HCT116 (cell line): ENCODE results near the gene MACROD1. TPM values are rescaled to one million over a fixed set of nuclear protein-coding genes. Genes with fewer than 3 reads are reported as not detected.

ENCODE experiments used
- ATAC-seq: fragments of 200-7000 bp; cut with Tn5 transposase; 2 replicates; pipeline ENCODE4 v1.9.1; 2020; ENCODE audit warnings: mild to moderate bottlenecking, moderate library complexity
- BruUV-seq: library from RNA; stranded (reverse); fragments of 400-500 nt; replicated peaks from 2 replicates; lab custom pipeline; 2021; lab: Mats Ljungman, UMichigan
- CTCF ChIA-PET: fragments of 300-600 bp; sonication (Branson Sonifier 250); formaldehyde crosslinking; loops from one replicate; lab custom pipeline; 2021; ENCODE audit warnings: antibody characterized with exemption; lab: Charles Lee
- POLR2A ChIA-PET: fragments of 300-600, 350-600 bp; sonication (Branson Sonifier 250); formaldehyde crosslinking; loops from one replicate; lab custom pipeline; 2021; ENCODE audit warnings: antibody characterized with exemption; lab: Charles Lee
- RAD21 ChIA-PET, 2 experiments: fragments of 300-600 bp; sonication (Branson Sonifier 250); formaldehyde crosslinking; loops; one replicate each; lab custom pipeline; 2023; ENCODE audit warnings: low total read pairs in 2 of 2; ENCODE audit not compliant: uncharacterized antibody in 2 of 2, unreplicated experiment in 2 of 2, low non-redundant PET in 1 of 2; lab: Charles Lee
- DNase-seq: peaks from one replicate; pipeline ENCODE4 v3.0.0-alpha.2; 2010; ENCODE audit warnings: low read depth, low spot score
- H2AFZ ChIP-seq: fragments of 200-600 bp; shearing (Covaris generic), sonication (generic); 2 replicates; pipeline ENCODE4 v1.6.1; 2017; ENCODE audit warnings: low read depth, mixed run types, mixed read lengths, antibody characterized with exemption, low read length; ENCODE audit not compliant: poor library complexity, severe bottlenecking
- H3K27ac ChIP-seq: 2 replicates; pipeline ENCODE4 v1.5.1; 2012; ENCODE audit warnings: low read depth, low read length
- H3K27me3 ChIP-seq: fragments of 200-600 bp; sonication (generic); 2 replicates; pipeline ENCODE4 v1.6.1; 2016; ENCODE audit warnings: mixed run types, low read length, mixed read lengths; ENCODE audit not compliant: insufficient read depth
- H3K36me3 ChIP-seq, 2 experiments: fragments of 200-500 bp in 1 of 2; fragments of 200-600 bp in 1 of 2; sonication (Bioruptor generic) in 1 of 2; sonication (generic) in 1 of 2; 2 replicates each; pipeline versions ENCODE4 v1.5.1 to v1.6.1; 2014 to 2016; ENCODE audit warnings: low read length in 2 of 2, inconsistent platforms in 1 of 2, mixed read lengths in 1 of 2, mixed run types in 1 of 2; ENCODE audit not compliant: insufficient read depth in 2 of 2, control insufficient read depth in 1 of 2
- H3K4me1 ChIP-seq, 2 experiments: fragments of 200-600 bp in 1 of 2; sonication (generic) in 1 of 2; 2 replicates each; pipeline versions ENCODE4 v1.5.1 to v1.6.1; 2012 to 2017; ENCODE audit warnings: low read length in 2 of 2, inconsistent platforms in 1 of 2, mild to moderate bottlenecking in 1 of 2, mixed read lengths in 1 of 2, mixed run types in 1 of 2, moderate library complexity in 1 of 2; ENCODE audit not compliant: insufficient read depth in 2 of 2, control insufficient read depth in 1 of 2
- H3K4me2 ChIP-seq: fragments of 200-600 bp; sonication (generic); 2 replicates; pipeline ENCODE4 v1.6.1; 2017; ENCODE audit warnings: mixed run types, low read length, mixed read lengths
- H3K4me3 ChIP-seq, 2 experiments: fragments of 200-600 bp in 1 of 2; sonication (generic) in 1 of 2; replicated peaks in 1 of 2; 2 replicates each; pipeline ENCODE4 v1.5.1; 2011 to 2016; ENCODE audit warnings: low read length in 2 of 2, control low read depth in 1 of 2, low read depth in 1 of 2, mild to moderate bottlenecking in 1 of 2, mixed read lengths in 1 of 2, mixed run types in 1 of 2
- H3K79me2 ChIP-seq: fragments of 200-600 bp; sonication (generic); 2 replicates; pipeline ENCODE4 v1.6.1; 2017; ENCODE audit warnings: mild to moderate bottlenecking, mixed run types, low read length, moderate library complexity, mixed read lengths; ENCODE audit not compliant: insufficient read depth
- H3K9ac ChIP-seq: fragments of 200-600 bp; sonication (generic); 2 replicates; pipeline ENCODE4 v1.6.1; 2016; ENCODE audit warnings: low read length, mixed read lengths
- H3K9me2 ChIP-seq: fragments of 200-600 bp; sonication (generic), shearing (Covaris generic); 2 replicates; pipeline ENCODE4 v1.6.1; 2017; ENCODE audit warnings: mixed run types, mild to moderate bottlenecking, moderate library complexity; ENCODE audit not compliant: insufficient read depth
- H3K9me3 ChIP-seq, 2 experiments: fragments of 200-500 bp in 1 of 2; fragments of 200-600 bp in 1 of 2; sonication (Bioruptor generic) in 1 of 2; sonication (generic) in 1 of 2; 2 replicates each; pipeline ENCODE4 v1.6.1; 2014 to 2017; ENCODE audit warnings: low read length in 2 of 2, mixed read lengths in 2 of 2, inconsistent platforms in 1 of 2, low read depth in 1 of 2, mild to moderate bottlenecking in 1 of 2, mixed run types in 1 of 2, moderate library complexity in 1 of 2; ENCODE audit not compliant: control insufficient read depth in 1 of 2, insufficient read depth in 1 of 2
- H4K20me1 ChIP-seq: fragments of 200-600 bp; sonication (generic), shearing (Covaris generic); 2 replicates; pipeline ENCODE4 v1.6.1; 2017; ENCODE audit warnings: mixed run types, mild to moderate bottlenecking, moderate library complexity; ENCODE audit not compliant: insufficient read depth
- CBX3 ChIP-seq: IDR thresholded peaks from 2 replicates; pipeline ENCODE4 v1.6.1; 2012; ENCODE audit warnings: low read depth
- CEBPB ChIP-seq: IDR thresholded peaks from 2 replicates; pipeline ENCODE4 v1.6.1; 2012; ENCODE audit warnings: low read depth
- EGR1 ChIP-seq: IDR thresholded peaks from 2 replicates; pipeline ENCODE4 v1.6.1; 2012; ENCODE audit warnings: low read depth
- ELF1 ChIP-seq: IDR thresholded peaks from 2 replicates; pipeline ENCODE4 v1.6.1; 2012; ENCODE audit warnings: low read depth, borderline replicate concordance
- EZH2 ChIP-seq: fragments of 200-600 bp; sonication (generic); IDR thresholded peaks from 2 replicates; pipeline ENCODE4 v1.6.1; 2017; ENCODE audit warnings: antibody characterized with exemption, mixed run types
- FOSL1 ChIP-seq: IDR thresholded peaks from 2 replicates; pipeline ENCODE4 v1.6.1; 2012; ENCODE audit warnings: low read depth
- JUND ChIP-seq: IDR thresholded peaks from 2 replicates; pipeline ENCODE4 v1.6.1; 2012
- MAX ChIP-seq: IDR thresholded peaks from 2 replicates; pipeline ENCODE4 v1.6.1; 2012
- POLR2A ChIP-seq: IDR thresholded peaks from 2 replicates; pipeline ENCODE4 v1.7.0; 2011; ENCODE audit warnings: borderline replicate concordance; ENCODE audit not compliant: insufficient read depth, insufficient read length; ENCODE audit errors: extremely low read depth
- RAD21 ChIP-seq: IDR thresholded peaks from 2 replicates; pipeline ENCODE4 v1.6.1; 2012; ENCODE audit warnings: low read depth, mild to moderate bottlenecking
- REST ChIP-seq: IDR thresholded peaks from 2 replicates; pipeline ENCODE4 v1.6.1; 2012; ENCODE audit warnings: low read depth
- SP1 ChIP-seq: IDR thresholded peaks from 2 replicates; pipeline ENCODE4 v1.6.1; 2012; ENCODE audit warnings: low read depth
- TCF7L2 ChIP-seq: IDR thresholded peaks from 2 replicates; pipeline ENCODE4 v1.7.0; 2011; ENCODE audit warnings: borderline replicate concordance, inconsistent platforms; ENCODE audit not compliant: insufficient read depth, insufficient read length; ENCODE audit errors: extremely low read depth
- YY1 ChIP-seq: IDR thresholded peaks from 2 replicates; pipeline ENCODE4 v1.6.1; 2011; ENCODE audit warnings: low read length, low read depth, moderate library complexity, mild to moderate bottlenecking; ENCODE audit not compliant: insufficient replicate concordance; ENCODE audit errors: extremely low read depth
- ZBTB33 ChIP-seq: IDR thresholded peaks from 2 replicates; pipeline ENCODE4 v1.6.1; 2011; ENCODE audit warnings: mild to moderate bottlenecking, low read length, moderate library complexity; ENCODE audit not compliant: insufficient replicate concordance; ENCODE audit errors: extremely low read depth
- ZFX ChIP-seq: fragments of 450-650 bp; IDR thresholded peaks from 2 replicates; pipeline ENCODE4 v1.6.1; 2017
- ZNF274 ChIP-seq: fragments of 200-500 bp; sonication (Bioruptor generic); IDR thresholded peaks from 2 replicates; pipeline ENCODE4 v1.6.1; 2014; ENCODE audit warnings: mild to moderate bottlenecking, low read depth, low read length, inconsistent platforms
- intact Hi-C: fragments of 100-400 bp; cut with micrococcal nuclease; formaldehyde crosslinking; loops from 2 replicates; pipeline ENCODE4 v1.10.0; 2022
- total RNA-seq: library from RNA; stranded (reverse); gene quantifications from one replicate; pipeline ENCODE4 v1.2.1, GENCODE V29; 2021; ENCODE audit not compliant: unreplicated experiment

Gene MACROD1
- total RNA-seq, 1 experiment from 2014 or later, result 61.1 TPM

- Histone ChIP-seq H3K4me3 (no peak overlapping the region), H2AFZ (no peak overlapping the region), H3K79me2 (no peaks in the 10 kb centered on the region), H3K4me2 (no peak overlapping the region), H3K4me1 (no peaks in the 10 kb centered on the region), H3K27ac (no peak overlapping the region), H3K27me3 (no peaks in the 10 kb centered on the region), H3K9me3 (no peaks in the 10 kb centered on the region), H3K36me3 (no peaks in the 10 kb centered on the region), H3K9ac (no peak overlapping the region), H3K9me2 (no peaks in the 10 kb centered on the region), H4K20me1 (no peaks in the 10 kb centered on the region)
- intact Hi-C loops, result no loop called here
- no TSS peak for BruUV-seq
- ChIA-PET POLR2A (no interaction called here), RAD21 (no interaction called here), CTCF (no interaction called here)
- no peak for ATAC-seq
- DNase-seq, result no peak
- no peak for TF ChIP-seq RAD21
- TF ChIP-seq CEBPB, result no peak
- TF ChIP-seq TCF7L2, result no peak
- no peak for TF ChIP-seq JUND
These were observed 26.9 kb downstream of the MACROD1 start for GRCh38 chr11:64139049-64139448.

GRCh38 chr11:64138398-64138797 lies 27.5 kb downstream of the MACROD1 start:
- Histone ChIP-seq H3K9me3 (no peaks in the 10 kb centered on the region), H3K9me2 (no peaks in the 10 kb centered on the region), H3K4me3 (no peak overlapping the region), H3K4me1 (no peaks in the 10 kb centered on the region), H3K27ac (no peak overlapping the region), H3K9ac (no peak overlapping the region), H3K27me3 (no peaks in the 10 kb centered on the region), H2AFZ (no peak overlapping the region), H4K20me1 (no peaks in the 10 kb centered on the region), H3K79me2 (no peaks in the 10 kb centered on the region), H3K36me3 (no peaks in the 10 kb centered on the region), H3K4me2 (no peak overlapping the region)
- ATAC-seq, result no peak
- no peak for DNase-seq
- intact Hi-C loops, result no loop called here
- ChIA-PET RAD21 (no interaction called here), POLR2A (no interaction called here), CTCF (no interaction called here)
- TF ChIP-seq ZBTB33 (no peak), ELF1 (no peak), EGR1 (no peak), SP1 (no peak), CBX3 (no peak), POLR2A (no peak), YY1 (no peak), ZFX (no peak), MAX (no peak), EZH2 (no peak), ZNF274 (no peak), FOSL1 (no peak), CEBPB (no peak), REST (no peak)
- no TSS peak for BruUV-seq
